ENCODE data around the gene RBMS1.

DNA sequence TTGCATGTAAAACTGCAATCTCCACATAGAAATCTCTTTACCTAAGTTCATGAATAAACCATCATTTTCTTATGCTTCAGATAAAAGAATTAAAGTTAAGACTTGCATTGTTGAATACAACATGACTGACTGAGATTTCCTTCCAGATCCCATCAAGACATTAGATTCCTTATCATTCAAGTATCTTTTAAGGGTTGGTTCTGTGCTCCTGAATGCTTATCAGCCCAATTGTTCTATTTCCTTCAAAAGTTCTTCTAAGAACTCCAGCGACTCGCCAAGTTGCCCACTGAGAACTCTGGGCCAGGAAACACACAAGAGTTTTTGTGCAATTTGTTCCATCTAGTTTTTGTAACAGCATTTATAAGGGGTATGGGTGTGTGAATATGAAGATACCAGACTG lies 120.3 kb downstream of the RBMS1 start:
- TF ChIP-seq POLR2AphosphoS5 (IDR thresholded peaks at IDR 0.05; ENCODE audit: low read depth) (no peak), ZNF114 (CRISPR knock-in tag; IDR thresholded peaks at IDR 0.05) (no peak), CTCF (conservative IDR thresholded peaks at IDR 0.05; ENCODE audit: low read depth in 2 of 2) (no peak), JUNB (IDR thresholded peaks at IDR 0.05; ENCODE audit: unreplicated experiment) (no peak)

Data from GM23338 (cell line).